Measurements from ENCODE around the gene CTDSP2. TPM values are rescaled to one million over a fixed set of nuclear protein-coding genes. Genes with fewer than 3 reads are reported as not detected.
A peak's percentile ranks its signal among the peaks of the same experiment; 100 is the strongest.

CTDSP2 gene
- polyA plus RNA-seq, 1 of the 3 experiments (the other 2 are of a cell fraction), result 119 TPM

DNA sequence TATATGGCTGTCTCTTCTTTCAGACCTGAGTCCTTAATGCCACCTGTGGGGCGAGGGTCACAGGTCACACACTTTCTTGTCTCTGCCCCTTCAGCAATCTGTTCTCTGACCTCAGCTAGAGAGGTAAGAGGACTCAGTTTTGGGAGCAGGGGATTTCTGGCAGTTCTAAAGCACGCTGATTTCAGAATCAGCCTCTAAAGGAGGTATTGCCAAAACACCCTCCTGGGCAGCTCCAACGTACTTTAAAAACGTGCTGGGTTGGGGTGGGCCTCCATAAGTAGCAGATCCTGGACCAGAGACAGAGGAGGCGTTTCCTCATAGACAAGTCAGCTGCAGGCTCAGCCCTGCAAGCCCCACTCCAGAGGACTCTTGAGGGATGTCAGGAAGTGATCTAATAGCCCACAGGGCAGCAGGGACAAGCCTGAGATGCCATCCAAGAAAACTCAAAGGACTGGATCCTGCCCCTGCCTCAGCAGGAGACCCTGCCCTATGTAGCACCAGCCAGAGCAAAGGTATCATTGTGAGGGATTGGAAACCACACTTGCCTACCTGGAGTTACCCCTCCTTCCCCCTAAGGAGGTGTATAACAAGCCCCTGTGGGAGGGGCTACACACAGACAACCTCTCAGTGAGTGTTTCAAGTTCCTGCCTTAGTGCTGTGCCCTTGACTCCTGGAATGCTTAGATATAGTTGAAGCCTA is 8.5 kb downstream of the CTDSP2 start:
- ChIA-PET POLR2A (interaction anchor here (0.7 to 1.3 kb wide), 3 partner anchors 9 to 59 kb away, joined by 3 to 4 read pairs (median 3); no protein-coding TSS in a partner anchor), CTCF (interaction anchor here (0.8 to 8.4 kb wide), 6 partner anchors 23 to 79 kb away, joined by 3 to 146 read pairs (median 4); no protein-coding TSS in a partner anchor)
- Histone ChIP-seq H3K36me3 (replicated peaks in 1 of 2; ENCODE audit: control insufficient read depth in 1 of 2, insufficient read depth in 2 of 2, low read length in 1 of 2) (no peaks in the 10 kb centered on the region), H3K27ac (ENCODE audit: low read depth in 2 of 2, low read length in 1 of 2) (peak overlapping the region; percentile 69 to 73), H3K4me1 (ENCODE audit: control insufficient read depth in 1 of 2, insufficient read depth in 2 of 2, low read depth in 1 of 2, low read length in 1 of 2) (peaks cover 83 to 95% of the 10 kb centered on the region in 2 experiments), H3K79me2 (ENCODE audit: insufficient read depth) (peaks cover 100% of the 10 kb centered on the region), H3F3A (replicated peaks; ENCODE audit: insufficient read depth) (peaks cover 25% of the 10 kb centered on the region), H4K20me1 (ENCODE audit: insufficient read depth) (peaks cover 99% of the 10 kb centered on the region), H3K27me3 (ENCODE audit: insufficient read depth) (no peaks in the 10 kb centered on the region), H3K9me2 (no peaks in the 10 kb centered on the region), H3K4me3 (ENCODE audit: low read depth in 2 of 2, low read length in 1 of 2) (peak overlapping the region in 1 of 2 experiments; percentile 35; a peak in 2 of 4 replicates), H2AFZ (ENCODE audit: low read depth) (no peak overlapping the region), H3K9me3 (no peaks in the 10 kb centered on the region), H3K4me2 (peak overlapping the region; percentile 78), H3K9ac (peak overlapping the region; percentile 14; the same call in 1 of the 2 replicates)
- TF ChIP-seq NRF1 (IDR thresholded peaks at IDR 0.05; ENCODE audit: low read depth, low read length), result no peak
- no peak for TF ChIP-seq FOXM1 (IDR thresholded peaks at IDR 0.05; ENCODE audit: low read depth)
- peak; percentile 54 for TF ChIP-seq NFIC (IDR thresholded peaks at IDR 0.05; ENCODE audit: borderline replicate concordance)
- TF ChIP-seq SIN3A (IDR thresholded peaks at IDR 0.05; ENCODE audit: borderline replicate concordance, low read depth, low read length), result 0 out of 2 replicates have a peak, but pooled peaks have one; percentile 52
- TF ChIP-seq, protein P1, sequence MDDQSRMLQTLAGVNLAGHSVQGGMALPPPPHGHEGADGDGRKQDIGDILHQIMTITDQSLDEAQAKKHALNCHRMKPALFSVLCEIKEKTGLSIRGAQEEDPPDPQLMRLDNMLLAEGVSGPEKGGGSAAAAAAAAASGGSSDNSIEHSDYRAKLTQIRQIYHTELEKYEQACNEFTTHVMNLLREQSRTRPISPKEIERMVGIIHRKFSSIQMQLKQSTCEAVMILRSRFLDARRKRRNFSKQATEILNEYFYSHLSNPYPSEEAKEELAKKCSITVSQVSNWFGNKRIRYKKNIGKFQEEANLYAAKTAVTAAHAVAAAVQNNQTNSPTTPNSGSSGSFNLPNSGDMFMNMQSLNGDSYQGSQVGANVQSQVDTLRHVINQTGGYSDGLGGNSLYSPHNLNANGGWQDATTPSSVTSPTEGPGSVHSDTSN (IDR thresholded peaks at IDR 0.05), result peak; percentile 56; the same call in 1 of the 2 replicates
- DNase-seq, result no peak
- WGBS (ENCODE audit: low lambda C conversion rate), result 29% methylated on average over 5 of the region's 5 CpGs

DNA sequence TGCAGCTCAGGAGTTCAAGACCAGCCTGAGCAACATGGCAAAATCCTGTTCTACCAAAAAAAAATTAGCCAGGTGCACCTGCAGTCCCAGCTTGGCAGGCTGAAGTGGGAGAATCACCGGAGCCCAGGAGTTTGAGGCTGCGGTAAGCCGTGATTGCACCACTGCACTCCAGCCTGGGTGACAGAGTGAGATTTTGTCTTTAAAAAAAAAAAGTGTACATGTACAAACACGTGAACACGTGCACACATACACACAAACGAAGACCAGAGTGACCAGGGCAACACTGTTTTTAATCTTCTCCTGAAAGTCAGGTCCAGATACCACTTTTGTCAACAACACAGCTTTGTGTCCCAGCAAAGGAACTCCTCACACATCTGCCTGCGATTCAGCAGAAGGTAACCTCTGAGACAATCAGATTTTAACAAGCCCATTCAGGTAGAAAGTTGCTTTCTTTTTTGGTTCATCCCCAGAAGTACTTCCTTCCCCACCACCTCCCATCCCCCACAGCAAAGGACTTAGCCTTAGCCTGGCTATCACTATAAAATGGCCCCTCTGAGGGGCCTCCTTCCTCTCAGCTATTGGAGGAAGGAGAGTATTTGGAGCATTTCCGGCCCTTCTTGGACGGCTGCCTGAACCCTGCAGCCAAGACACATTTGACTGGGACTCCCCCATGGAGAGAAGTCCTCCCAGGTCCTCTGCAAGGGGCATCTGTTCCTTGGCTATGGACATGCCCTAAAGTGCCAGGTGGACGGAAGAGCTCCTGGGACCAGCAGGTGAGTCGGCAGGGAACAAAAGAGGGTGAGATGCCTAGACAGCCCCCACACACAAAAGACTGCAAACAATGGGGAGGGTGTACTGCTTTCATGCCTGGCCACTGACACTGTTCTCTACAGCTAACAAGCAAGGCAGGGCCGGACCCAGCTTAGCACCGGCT is 9.8 kb downstream of the CTDSP2 start:
- ChIA-PET CTCF (interaction anchor here (0.7 to 8.4 kb wide), 9 partner anchors 8 to 99 kb away, joined by 3 to 146 read pairs (median 4); partner anchors contain the start of gene AGAP2), POLR2A (interaction anchor here (0.6 to 1.3 kb wide), 3 partner anchors 11 to 60 kb away, joined by 3 to 4 read pairs (median 3); no protein-coding TSS in a partner anchor)
- Histone ChIP-seq H3K4me2 (peak overlapping the region; percentile 64), H4K20me1 (ENCODE audit: insufficient read depth) (peaks cover 99% of the 10 kb centered on the region), H3K9ac (peak overlapping the region; percentile 14; the same call in 1 of the 2 replicates), H3K27ac (ENCODE audit: low read depth in 2 of 2, low read length in 1 of 2) (peak overlapping the region; percentile 67 to 73), H2AFZ (ENCODE audit: low read depth) (no peak overlapping the region), H3K9me3 (no peaks in the 10 kb centered on the region), H3K4me3 (ENCODE audit: low read depth in 2 of 2, low read length in 1 of 2) (peak overlapping the region in 1 of 2 experiments; percentile 30; a peak in 1 of 4 replicates), H3F3A (replicated peaks; ENCODE audit: insufficient read depth) (peaks cover 32% of the 10 kb centered on the region), H3K36me3 (replicated peaks in 1 of 2; ENCODE audit: control insufficient read depth in 1 of 2, insufficient read depth in 2 of 2, low read length in 1 of 2) (no peaks in the 10 kb centered on the region), H3K27me3 (ENCODE audit: insufficient read depth) (no peaks in the 10 kb centered on the region), H3K79me2 (ENCODE audit: insufficient read depth) (peaks cover 100% of the 10 kb centered on the region), H3K4me1 (ENCODE audit: control insufficient read depth in 1 of 2, insufficient read depth in 2 of 2, low read depth in 1 of 2, low read length in 1 of 2) (peaks cover 75 to 94% of the 10 kb centered on the region in 2 experiments), H3K9me2 (no peaks in the 10 kb centered on the region)
- TF ChIP-seq EZH2phosphoT487 (IDR thresholded peaks at IDR 0.05; ENCODE audit: borderline replicate concordance, low read depth), result no peak
- TF ChIP-seq, protein P2, sequence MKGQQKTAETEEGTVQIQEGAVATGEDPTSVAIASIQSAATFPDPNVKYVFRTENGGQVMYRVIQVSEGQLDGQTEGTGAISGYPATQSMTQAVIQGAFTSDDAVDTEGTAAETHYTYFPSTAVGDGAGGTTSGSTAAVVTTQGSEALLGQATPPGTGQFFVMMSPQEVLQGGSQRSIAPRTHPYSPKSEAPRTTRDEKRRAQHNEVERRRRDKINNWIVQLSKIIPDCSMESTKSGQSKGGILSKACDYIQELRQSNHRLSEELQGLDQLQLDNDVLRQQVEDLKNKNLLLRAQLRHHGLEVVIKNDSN (IDR thresholded peaks at IDR 0.05; ENCODE audit: borderline replicate concordance, low read depth), result no peak
- TF ChIP-seq TCF12 (IDR thresholded peaks at IDR 0.05), result peak; percentile 63
- TF ChIP-seq, protein P3, sequence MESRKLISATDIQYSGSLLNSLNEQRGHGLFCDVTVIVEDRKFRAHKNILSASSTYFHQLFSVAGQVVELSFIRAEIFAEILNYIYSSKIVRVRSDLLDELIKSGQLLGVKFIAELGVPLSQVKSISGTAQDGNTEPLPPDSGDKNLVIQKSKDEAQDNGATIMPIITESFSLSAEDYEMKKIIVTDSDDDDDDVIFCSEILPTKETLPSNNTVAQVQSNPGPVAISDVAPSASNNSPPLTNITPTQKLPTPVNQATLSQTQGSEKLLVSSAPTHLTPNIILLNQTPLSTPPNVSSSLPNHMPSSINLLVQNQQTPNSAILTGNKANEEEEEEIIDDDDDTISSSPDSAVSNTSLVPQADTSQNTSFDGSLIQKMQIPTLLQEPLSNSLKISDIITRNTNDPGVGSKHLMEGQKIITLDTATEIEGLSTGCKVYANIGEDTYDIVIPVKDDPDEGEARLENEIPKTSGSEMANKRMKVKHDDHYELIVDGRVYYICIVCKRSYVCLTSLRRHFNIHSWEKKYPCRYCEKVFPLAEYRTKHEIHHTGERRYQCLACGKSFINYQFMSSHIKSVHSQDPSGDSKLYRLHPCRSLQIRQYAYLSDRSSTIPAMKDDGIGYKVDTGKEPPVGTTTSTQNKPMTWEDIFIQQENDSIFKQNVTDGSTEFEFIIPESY (IDR thresholded peaks at IDR 0.05; ENCODE audit: borderline replicate concordance, low read depth), result no peak
- TF ChIP-seq, protein P4, sequence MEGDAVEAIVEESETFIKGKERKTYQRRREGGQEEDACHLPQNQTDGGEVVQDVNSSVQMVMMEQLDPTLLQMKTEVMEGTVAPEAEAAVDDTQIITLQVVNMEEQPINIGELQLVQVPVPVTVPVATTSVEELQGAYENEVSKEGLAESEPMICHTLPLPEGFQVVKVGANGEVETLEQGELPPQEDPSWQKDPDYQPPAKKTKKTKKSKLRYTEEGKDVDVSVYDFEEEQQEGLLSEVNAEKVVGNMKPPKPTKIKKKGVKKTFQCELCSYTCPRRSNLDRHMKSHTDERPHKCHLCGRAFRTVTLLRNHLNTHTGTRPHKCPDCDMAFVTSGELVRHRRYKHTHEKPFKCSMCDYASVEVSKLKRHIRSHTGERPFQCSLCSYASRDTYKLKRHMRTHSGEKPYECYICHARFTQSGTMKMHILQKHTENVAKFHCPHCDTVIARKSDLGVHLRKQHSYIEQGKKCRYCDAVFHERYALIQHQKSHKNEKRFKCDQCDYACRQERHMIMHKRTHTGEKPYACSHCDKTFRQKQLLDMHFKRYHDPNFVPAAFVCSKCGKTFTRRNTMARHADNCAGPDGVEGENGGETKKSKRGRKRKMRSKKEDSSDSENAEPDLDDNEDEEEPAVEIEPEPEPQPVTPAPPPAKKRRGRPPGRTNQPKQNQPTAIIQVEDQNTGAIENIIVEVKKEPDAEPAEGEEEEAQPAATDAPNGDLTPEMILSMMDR (IDR thresholded peaks at IDR 0.05), result no peak
- TF ChIP-seq FOXM1 (IDR thresholded peaks at IDR 0.05; ENCODE audit: low read depth), result no peak
- TF ChIP-seq TAF1 (IDR thresholded peaks at IDR 0.05; ENCODE audit: borderline replicate concordance, low read depth, low read length), result no peak
- TF ChIP-seq NFIC (IDR thresholded peaks at IDR 0.05; ENCODE audit: borderline replicate concordance), result peak; percentile 90
- TF ChIP-seq SIN3A (IDR thresholded peaks at IDR 0.05; ENCODE audit: borderline replicate concordance, low read depth, low read length), result 0 out of 2 replicates have a peak, but pooled peaks have one; percentile 20
- 0 out of 2 replicates have a peak, but pooled peaks have one; percentile 37 for TF ChIP-seq POLR2AphosphoS5 (IDR thresholded peaks at IDR 0.05; ENCODE audit: low read depth, low read length)
- TF ChIP-seq EP300 (IDR thresholded peaks at IDR 0.05; ENCODE audit: borderline replicate concordance in 1 of 2, low read depth in 1 of 2, low read length in 1 of 2), result peak in 1 of 2 experiments; percentile 36; a peak in 1 of 4 replicates
- DNase-seq, result no peak
- 61% methylated on average over 13 of the region's 13 CpGs for WGBS (ENCODE audit: low lambda C conversion rate)
